AG10803 (cell line): ENCODE data around the gene CTDSPL.
A peak's percentile ranks its signal among the peaks of the same experiment; 100 is the strongest.

Experiments used
- DNase-seq: peaks from one replicate; pipeline ENCODE4 v3.0.0; 2010; ENCODE audit warnings: low read depth
- H3K4me3 ChIP-seq: 2 replicates; pipeline ENCODE4 v1.5.1; 2011; ENCODE audit warnings: mild to moderate bottlenecking, low read length, control low read depth
- CTCF ChIP-seq: conservative IDR thresholded peaks from 2 replicates; pipeline ENCODE4 v1.5.1; 2011; ENCODE audit warnings: mild to moderate bottlenecking, low read length, control low read depth, inconsistent platforms

Gene CTDSPL

GRCh38 chr3:38005076-38006020 lies 143.7 kb downstream of the CTDSPL start:
- no peak for TF ChIP-seq CTCF
- no peak overlapping the region for H3K4me3 ChIP-seq
- peak; percentile 22 for DNase-seq

GRCh38 chr3:38006031-38006430 lies 144.4 kb downstream of the CTDSPL start:
- H3K4me3 ChIP-seq = no peak overlapping the region
- no peak for TF ChIP-seq CTCF
- DNase-seq = no peak

- TF ChIP-seq CTCF = no peak
- H3K4me3 ChIP-seq = no peak overlapping the region
- no peak for DNase-seq
Measured at GRCh38 chr3:38006445-38006995, 144.8 kb downstream of the CTDSPL start.

GRCh38 chr3:38007754-38008090 lies 146.0 kb downstream of the CTDSPL start:
- TF ChIP-seq CTCF = no peak
- no peak for DNase-seq
- H3K4me3 ChIP-seq = no peak overlapping the region

GRCh38 chr3:38008191-38008701 lies 146.6 kb downstream of the CTDSPL start:
- no peak for DNase-seq
- no peak for TF ChIP-seq CTCF
- no peak overlapping the region for H3K4me3 ChIP-seq

- no peak overlapping the region for H3K4me3 ChIP-seq
- no peak for TF ChIP-seq CTCF
- DNase-seq = no peak
Measured at GRCh38 chr3:38008971-38009580, 147.4 kb downstream of the CTDSPL start.
